Hepatic stellate cell (primary cell): Measurements from ENCODE around the gene PIH1D1.

Experiments
- DNase-seq: peaks from one replicate; pipeline ENCODE4 v3.0.0; 2011; ENCODE audit warnings: low spot score

PIH1D1 gene

DNA sequence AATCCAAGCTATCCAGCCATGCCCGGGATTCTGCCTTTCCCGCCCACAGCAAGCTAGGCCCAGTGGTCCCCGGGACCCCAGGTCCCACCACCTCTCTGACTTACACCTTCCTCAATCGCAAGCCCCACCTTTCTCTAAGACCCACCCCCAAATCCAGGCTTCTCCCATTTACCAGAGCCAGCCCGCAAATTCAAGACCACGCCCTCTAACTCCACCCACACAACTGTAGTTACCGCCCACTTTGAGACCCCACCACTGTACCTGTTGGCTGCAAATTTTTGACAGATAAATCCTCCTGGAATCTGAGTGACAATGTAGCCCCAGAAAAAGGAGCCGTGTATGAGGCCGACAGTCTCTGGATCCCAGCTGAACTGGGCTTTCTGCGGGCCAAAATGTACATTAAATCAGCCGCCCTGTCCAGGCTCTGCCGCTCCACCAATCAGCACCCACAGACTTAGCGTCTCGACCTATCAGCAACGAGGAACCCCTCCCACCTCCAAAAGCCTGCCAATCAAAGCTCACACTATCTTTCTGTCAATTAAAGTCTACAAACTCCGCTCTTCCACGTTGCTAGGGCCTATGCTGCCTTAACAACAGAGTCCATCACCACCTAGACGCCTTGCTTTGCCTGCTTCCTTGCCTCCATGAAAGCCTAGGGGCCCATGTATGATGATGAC lies 16.6 kb downstream of the PIH1D1 start:
- no peak for DNase-seq

DNA sequence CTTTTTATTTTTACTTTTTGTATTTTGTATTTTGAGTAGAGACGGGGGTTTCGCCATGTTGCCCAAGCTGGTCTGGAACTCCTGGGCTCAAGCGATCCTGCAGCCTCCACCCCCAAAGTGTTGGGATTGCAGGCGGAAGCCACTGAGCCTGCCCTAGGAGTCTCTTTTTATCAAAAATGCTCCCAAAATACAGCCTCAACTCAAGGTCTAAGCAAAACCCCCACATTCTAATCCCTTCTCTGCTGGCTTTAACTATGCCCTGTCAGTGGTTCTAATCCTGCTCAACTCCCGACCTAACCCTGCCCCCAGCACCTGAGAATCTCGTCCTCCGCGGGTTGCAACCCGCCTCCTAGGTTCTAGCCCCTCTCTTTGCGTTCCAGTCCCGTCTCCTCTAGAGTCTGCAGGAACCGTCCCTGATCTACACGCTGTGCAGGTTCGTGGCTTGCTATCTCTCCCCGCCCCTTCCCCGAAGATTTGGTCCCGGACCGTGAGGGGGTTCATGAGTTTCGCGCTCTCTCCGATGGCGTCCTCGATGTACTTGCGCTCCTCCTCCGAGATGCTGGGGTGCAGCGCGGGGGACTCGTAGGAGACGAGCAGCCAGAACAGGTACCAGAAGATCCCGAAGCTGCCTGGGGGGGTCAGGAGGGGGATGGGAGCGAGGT lies 18.2 kb downstream of the PIH1D1 start:
- no peak for DNase-seq

DNA sequence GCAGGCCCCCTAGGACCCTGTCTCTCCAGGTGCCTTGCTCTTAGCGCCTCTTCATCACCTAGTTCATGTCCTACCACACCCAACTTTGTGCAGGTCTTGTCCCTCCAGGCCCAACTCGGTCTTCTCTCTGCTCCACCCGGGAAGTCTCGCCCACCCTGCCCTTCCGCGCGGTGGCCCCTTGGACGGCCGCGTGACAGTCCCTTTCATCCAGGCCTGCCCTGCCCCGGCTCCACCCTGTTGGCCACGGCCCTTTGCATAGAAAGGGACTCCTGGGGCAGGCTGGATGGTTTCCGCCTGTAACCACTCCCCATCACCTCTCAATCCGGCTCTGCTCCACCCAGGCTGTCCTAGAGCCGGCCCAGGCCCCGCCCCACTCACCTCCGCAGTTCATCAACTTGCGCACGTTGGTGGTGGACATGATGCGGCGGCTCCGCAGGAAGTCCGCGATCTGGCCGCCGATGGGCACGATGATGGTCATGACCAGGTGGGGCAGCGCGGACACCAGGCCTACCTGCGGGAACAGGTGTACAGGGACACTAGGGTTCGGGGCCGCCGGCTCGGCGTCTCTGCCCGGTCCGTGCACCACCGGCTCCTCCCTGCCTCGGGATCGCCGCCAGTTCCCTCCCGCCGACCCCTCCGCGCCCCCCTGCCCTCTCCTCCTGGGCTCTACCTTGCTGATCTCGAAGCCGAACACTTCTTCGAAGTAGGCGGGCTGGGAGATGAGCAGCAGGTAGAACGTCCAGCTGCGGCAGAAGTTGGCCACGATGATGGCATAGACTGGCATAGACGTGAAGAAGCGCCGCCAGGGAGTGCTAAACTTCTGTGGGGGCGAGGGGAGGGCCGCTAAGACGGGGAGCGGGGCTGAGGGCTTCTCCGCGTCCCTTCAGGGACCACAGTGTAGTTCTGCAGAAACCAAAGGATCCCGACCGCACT lies 19.2 kb downstream of the PIH1D1 start:
- DNase-seq, result no peak

GRCh38 chr19:49431330-49431749 lies 20.3 kb downstream of the PIH1D1 start:
- no peak for DNase-seq

- no peak for DNase-seq
Measured at GRCh38 chr19:49430678-49431329, 20.8 kb downstream of the PIH1D1 start.

- DNase-seq, result no peak
Measured at GRCh38 chr19:49430172-49430677, 21.4 kb downstream of the PIH1D1 start.

GRCh38 chr19:49428547-49429451 lies 22.8 kb downstream of the PIH1D1 start:
- no peak for DNase-seq

- DNase-seq, result no peak
Measured at GRCh38 chr19:49427855-49428546, 23.6 kb downstream of the PIH1D1 start.

DNA sequence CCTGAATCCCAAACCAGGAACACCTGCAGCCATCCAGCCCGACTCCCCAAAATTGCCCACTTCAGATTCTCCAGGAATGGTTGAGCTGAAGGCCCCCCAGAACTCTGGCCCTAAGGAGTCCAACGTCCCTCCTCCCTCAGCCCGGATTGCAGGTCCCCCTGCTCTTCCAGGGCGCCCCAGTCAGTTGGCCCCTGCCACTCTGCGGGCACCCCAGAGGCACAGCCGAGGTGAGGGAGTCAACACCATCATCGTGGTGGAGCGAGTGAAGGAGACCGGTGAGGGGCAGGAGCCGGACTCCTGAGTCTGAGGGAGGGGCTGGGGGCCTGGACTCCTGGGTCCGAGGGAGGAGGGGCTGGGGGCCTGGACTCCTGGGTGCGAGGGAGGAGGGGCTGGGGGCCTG lies 24.3 kb downstream of the PIH1D1 start:
- DNase-seq, result no peak

- DNase-seq, result no peak
Measured at GRCh38 chr19:49425922-49426592, 25.6 kb downstream of the PIH1D1 start.

GRCh38 chr19:49425178-49425577 lies 26.4 kb downstream of the PIH1D1 start, which contains the start of gene GFY:
Gene GFY, plus strand, starts transcription at chr19:49425388. Its CDS starts 1,043 bp downstream, at chr19:49426431.
- DNase-seq, result no peak

DNA sequence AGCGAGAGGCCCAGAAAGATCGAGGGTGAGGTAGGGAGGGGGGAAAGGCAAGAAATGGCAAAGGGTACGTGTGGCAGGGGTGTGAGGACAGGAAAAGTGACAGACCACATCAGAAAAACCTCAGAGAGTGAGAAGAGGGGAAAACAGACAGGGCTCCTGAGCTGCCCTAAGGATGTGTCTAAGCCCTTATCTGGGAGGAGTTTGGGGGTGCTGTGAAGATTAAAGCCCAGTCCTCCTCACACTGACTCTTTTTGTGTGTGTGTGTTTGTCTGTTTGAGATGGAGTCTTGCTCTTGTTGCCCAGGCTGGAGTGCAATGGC lies 27.7 kb downstream of the PIH1D1 start:
- no peak for DNase-seq

DNA sequence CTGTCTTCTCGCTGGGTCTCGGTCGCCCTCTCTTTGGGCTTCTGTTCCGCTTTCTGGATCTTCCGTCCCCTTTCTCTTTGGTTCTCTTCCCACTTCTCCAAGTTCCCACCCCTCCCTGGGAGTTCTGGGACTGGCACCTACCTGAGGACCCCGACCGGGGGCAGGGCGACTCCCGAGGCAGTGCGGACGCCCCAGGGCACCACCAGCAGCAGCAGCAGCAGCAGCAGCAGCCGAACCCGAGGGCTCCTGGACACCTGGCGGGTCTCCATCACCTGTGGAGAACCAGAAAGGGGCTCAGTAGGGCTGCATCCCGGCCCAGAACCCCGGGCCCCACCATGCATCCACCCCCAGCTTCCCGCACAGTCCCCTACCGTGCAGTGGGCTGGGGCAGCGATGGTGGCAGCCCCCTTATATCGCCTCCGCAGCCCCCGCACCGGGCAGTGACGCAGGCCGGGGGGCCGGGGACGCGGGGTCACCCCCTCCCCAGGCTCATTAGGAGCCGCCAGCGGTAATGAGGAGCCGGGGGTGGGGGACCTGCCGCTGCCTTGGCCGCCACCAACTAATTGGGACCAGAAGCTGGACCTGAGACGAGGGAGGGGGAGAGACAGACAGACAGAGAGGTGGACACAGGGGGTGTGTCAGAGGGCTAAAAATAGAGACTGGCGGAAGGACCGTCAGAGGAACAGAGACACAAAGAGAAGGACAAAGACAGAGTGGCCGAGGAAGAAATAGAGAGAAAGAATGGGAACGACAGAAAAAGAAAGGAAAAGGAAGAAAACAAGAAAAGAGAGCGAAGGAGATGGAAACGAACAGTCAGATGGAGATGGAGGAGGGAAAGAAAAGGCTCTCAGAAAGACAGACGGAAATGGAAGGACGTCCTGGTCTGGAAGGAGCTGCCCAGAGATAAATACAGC lies 28.3 kb downstream of the PIH1D1 start, which contains the start of gene PTH2:
PTH2 (minus strand) TSS at position 371 of the 914 bp plus-strand sequence; CDS start at position 269, 102 bp downstream.
- DNase-seq, result no peak

- no peak for DNase-seq
Measured at GRCh38 chr19:49422407-49423070, 29.1 kb downstream of the PIH1D1 start.

DNA sequence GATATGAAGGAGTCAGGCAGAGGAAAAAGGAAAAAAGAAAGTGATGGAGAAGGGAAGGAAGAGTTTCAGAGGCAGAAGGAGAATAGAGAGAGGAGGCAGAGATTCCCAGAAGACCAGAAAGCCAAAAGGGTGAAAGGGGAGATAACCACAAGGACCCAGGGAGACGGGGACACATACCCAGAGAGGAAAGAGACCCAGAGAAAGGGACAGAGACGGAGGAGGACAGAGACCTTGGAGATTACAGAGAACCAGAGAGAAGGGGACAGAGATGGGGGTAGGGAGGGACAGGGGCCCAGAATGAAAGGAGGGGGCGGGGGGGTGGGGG lies 29.8 kb downstream of the PIH1D1 start:
- DNase-seq, result no peak

DNA sequence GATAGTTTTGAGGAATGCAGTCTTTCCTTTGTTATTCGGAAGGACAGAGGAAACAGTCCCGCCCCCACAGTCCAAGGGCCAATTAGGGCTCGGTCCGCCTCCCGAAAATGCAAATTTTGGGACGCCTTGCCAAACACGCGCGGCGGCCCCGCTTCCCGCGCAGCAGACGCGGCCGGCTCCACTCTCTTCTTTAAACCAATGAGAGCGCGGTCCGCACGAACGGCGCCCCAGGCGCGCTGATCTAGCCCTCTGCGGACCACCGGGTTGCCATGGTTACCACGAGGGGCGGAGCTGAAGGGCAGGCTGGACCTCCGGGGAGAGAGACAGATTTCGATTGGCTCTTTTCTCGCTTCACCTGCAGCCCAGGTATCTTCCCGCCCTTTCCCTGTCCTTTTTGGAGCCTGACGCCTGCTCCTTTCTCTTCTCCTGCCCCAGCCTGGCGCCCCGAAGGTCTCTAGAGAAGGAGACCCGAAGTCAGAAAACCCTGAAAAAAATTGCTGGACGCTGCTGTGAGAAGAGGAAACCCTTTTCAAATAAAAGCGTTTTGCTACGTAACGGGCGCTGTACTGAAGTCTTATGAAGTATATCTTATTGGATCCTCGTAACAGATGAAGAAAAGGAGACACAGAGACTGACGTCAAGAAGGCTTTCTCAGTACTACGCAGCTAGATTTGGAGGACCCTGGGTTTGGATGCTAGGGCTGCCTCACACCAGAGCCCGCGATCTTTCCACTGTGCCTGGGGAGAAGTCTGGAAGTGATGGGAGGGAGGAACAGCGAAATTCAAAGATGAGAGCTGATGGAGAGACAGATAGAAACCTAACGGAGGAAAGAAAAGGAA lies 30.4 kb downstream of the PIH1D1 start:
- peak; percentile 83 for DNase-seq

GRCh38 chr19:49420227-49420626 lies 31.4 kb downstream of the PIH1D1 start:
- no peak for DNase-seq
